ENCODE measurements around the gene PUM1.

The PUM1 gene

GRCh38 chr1:30892671-30893073, 172.8 kb downstream of the PUM1 start:
- no peak for DNase-seq (ENCODE audit: low spot score)

GRCh38 chr1:30891227-30891552, 174.3 kb downstream of the PUM1 start:
- DNase-seq (ENCODE audit: low spot score) = no peak

GRCh38 chr1:30890502-30891226, 174.9 kb downstream of the PUM1 start:
- DNase-seq (ENCODE audit: low spot score) = no peak

- no peak for DNase-seq (ENCODE audit: low spot score)
Measured at GRCh38 chr1:30889511-30889910, 176.0 kb downstream of the PUM1 start.

- no peak for DNase-seq (ENCODE audit: low spot score)
Measured at GRCh38 chr1:30888975-30889374, 176.5 kb downstream of the PUM1 start.

GRCh38 chr1:30888391-30888790, 177.1 kb downstream of the PUM1 start:
- no peak for DNase-seq (ENCODE audit: low spot score)

- no peak for DNase-seq (ENCODE audit: low spot score)
Measured at GRCh38 chr1:30887485-30888315, 177.8 kb downstream of the PUM1 start.

- DNase-seq (ENCODE audit: low spot score) = no peak
Measured at GRCh38 chr1:30886710-30887428, 178.6 kb downstream of the PUM1 start.

- DNase-seq (ENCODE audit: low spot score) = no peak
Measured at GRCh38 chr1:30885570-30886522, 179.7 kb downstream of the PUM1 start.

- no peak for DNase-seq (ENCODE audit: low spot score)
Measured at GRCh38 chr1:30884723-30885122, 180.8 kb downstream of the PUM1 start.

GRCh38 chr1:30883389-30884172, 181.9 kb downstream of the PUM1 start:
- DNase-seq (ENCODE audit: low spot score) = no peak

- DNase-seq (ENCODE audit: low spot score) = no peak
Measured at GRCh38 chr1:30882678-30883388, 182.7 kb downstream of the PUM1 start.

Measured in iPS-NIHi11 (cell line).